GM19467 (cell line): ENCODE data around the gene MAP3K4.
A peak's percentile ranks its signal among the peaks of the same experiment; 100 is the strongest.
"Not testable (repeated sequence)": the region's sequence is repeated elsewhere in the genome, so short reads cannot be mapped to it uniquely, and the experiment has no call there.

Source experiments
- ATAC-seq: cut with Tn5 transposase; IDR thresholded peaks from one replicate; pipeline ENCODE4 v1.9.1; 2021; ENCODE audit warnings: mild to moderate bottlenecking, moderate library complexity; ENCODE audit not compliant: unreplicated experiment

MAP3K4 gene

DNA sequence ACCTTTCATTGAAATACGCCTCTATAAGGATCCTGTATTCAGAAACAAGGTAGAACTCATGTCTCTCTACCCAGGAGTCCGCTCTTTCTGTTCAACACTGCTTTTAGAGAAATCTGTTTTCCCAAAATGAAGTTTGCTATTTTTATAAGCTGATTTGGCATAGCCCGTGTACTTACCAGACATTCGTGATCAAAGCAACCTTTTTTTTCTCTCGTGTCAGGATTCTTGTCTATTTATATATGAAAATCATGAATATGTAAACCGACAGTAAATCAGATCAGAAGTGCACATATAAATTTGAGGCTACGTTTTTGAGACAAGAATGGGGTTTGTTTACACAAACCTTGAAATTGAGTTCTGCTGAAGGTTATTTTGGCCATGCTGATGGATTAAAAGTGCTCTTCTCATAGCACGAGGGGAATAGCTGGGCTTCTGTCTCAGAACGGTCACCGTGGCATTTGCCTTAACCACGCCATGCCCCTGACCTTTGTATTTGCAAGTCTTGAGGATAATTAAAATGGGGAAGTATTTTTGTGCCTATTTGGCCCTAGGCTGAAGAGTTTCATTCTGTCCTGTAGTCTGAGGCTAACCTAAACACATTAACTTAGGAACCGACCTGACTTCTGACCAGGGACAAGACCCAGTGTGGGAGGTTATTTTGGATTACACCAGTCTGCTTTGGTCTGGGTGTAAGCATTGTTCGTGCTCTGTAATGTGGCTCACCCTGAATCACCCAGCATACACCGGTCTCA lies 118.6 kb downstream of the MAP3K4 start:
- no peak for ATAC-seq

DNA sequence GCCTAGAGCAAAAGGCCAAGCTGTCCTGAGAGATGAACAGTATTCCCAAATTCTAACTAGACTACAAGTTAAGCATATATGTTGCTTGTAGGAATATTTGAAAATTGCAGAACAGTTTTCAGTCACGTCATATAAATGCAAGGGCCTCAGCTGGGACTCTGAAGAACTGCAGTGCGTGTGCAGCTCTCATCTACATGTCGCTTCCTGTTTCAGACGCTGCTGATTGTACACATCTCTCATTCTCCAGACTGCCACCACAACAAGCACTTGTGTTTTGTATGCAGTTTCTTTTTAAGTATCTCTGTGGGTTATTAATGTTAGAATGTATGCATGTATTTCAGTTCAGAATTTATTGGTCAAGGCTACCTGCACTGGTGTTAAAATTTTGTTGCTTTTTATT lies 119.7 kb downstream of the MAP3K4 start:
- ATAC-seq: no peak

DNA sequence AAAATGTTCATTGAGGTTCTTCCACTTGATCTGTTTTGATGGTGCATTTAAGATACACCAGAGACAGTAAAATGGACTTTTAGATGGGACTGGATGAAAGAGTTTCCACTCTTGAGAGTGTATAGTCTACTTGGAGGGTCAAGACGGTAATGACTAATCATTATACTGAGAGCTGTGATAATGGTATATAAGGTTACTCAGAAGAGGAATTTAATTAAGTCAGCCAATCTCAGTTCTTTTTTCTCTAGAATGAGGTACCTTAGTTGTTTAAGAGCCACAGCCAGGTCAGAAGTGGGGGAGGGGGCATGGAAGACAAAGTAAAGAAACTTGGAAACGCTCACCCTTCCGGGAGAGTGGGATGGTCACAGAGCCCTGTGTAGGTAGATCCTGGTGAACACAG lies 123.9 kb downstream of the MAP3K4 start:
- ATAC-seq: no peak

DNA sequence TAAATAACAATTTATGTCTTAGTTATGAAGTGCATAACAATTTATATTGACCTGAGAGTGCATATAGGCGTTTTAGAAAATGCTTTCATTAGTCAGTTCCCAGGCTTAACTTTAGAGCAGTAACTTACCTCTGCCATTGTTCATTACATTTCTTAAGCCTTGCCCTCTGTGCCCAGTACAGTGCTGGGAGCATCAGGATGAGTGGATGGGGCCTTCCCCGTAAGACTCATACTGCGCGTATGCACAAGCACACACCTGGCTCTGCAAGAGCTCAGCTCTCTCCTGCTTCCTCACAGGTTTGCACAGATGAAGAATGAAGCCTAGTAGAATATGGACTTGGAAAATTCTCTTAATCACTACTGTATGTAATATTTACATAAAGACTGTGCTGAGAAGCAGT lies 125.0 kb downstream of the MAP3K4 start:
- ATAC-seq: no peak

DNA sequence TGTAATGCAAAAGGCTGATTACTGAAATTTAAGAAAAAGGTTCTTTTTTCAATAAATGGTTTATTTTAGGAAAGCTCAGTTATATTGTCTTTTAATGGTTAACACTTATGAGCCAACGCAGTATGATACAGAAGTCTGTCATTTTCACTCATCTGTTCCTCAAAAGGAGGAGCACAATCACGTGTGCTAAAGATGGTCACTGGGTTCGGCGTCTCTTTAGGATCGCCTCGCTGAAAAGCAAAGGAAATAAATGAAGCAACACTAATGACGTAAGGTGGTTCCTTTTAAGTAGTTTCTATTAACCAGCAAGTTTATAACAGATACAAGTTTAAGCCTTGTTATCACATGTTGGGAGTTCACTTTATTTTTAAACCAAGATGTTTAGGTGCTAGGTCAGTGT lies 125.7 kb downstream of the MAP3K4 start:
- ATAC-seq: no peak

DNA sequence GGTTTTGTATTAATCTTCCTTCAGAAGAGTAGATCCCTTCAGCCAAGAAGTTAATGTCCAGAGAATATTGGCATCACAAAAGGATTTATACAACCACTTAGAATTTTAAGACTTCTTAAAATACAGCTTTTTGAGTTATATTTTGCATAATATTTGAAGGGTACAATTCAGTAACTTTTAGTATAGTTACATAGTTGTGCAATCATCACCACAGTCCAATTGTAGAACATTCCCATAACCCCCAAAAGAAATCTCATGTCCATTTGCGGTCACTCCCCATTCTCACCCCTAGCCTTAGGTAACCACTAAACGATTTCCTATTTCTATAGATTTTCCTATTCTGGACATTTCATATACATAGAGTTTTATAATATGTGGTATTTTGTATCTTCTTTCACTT lies 126.4 kb downstream of the MAP3K4 start:
- no peak for ATAC-seq

DNA sequence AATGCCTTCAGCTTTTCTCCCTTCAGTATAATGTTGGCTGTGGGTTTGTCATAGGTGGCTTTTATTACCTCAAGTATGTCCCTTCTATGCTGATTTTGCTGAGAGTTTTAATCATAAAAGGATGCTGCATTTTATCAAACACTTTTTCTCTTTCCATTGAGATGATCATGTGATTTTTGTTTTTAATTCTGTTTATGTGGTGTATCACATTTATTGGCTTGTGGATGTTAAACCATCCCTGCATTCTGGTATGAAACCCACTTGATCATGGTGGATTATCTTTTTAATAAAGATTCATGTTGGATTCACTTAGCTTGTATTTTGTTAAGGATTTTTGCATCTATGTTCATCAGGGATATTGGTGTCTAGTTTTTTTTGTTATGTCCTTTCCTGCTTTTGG lies 131.8 kb downstream of the MAP3K4 start:
- ATAC-seq: not testable (repeated sequence)

DNA sequence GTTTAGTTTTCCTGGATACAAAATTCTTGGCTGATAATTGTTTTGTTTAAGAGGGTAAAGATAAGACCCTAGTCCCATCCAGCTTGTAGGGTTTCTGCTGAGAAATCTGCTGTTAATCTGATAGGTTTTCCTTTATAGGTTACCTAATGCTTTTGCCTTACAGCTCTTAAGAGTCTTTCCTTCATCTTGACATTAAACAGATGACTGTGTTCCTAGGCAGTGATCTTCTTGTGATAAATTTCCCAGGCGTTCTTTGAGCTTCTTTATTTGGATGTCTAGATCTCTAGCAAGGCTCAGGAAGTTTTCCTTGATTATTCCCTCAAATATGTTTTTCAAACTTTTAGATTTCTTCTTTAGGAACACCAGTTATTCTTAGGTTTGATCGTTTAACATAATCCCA lies 134.0 kb downstream of the MAP3K4 start:
- no peak for ATAC-seq

DNA sequence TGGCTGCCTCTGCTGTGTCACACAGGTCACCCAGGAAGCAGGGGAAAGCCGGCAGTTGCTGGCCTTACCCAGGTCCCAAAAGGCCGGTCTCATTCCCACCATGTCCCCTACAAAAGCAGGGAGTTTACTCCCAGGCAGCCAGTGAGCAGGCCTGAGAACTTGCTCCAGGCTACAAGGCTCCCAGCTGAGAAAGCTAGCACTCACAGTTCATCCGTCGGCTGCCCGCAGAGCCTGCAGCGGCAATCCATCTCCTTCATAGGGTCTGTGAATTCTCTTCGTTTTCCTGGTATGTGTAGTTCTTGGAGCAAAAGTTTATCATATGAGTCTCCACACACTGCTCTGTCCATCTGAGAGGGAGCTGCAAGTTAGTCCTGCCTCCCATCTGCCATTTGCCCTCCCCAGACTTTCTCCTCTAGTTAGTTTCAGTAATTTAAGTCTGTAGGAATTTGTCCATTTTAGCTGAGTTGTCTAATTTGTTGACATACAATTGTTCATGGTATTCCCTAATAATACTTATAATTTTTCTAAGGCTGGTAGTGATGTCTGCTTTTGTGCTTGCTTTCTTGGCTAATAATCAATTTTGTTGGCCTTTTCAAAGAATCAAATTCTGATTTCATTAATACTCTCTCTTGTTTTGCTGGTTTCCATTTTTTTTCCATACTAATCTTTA lies 135.6 kb downstream of the MAP3K4 start:
- no peak for ATAC-seq

DNA sequence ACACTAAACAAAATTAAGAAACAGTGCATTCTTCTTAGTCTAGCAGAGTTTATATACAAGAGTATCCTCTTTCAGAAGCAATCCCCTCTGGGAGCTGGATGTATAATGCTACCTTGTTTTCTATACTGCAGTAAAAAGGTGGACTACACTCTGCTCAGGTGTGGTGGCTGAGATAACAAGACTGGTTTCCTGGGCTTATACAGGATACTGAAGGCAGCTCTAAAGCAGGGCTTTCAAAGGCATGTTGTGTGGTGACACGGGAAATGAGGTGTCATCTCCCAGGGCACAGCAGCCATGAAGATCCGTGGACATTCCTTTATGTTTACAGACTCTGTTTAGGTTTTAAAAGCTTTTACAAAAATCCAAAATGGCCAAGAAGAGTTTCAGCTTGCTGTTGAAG lies 136.7 kb downstream of the MAP3K4 start:
- no peak for ATAC-seq

DNA sequence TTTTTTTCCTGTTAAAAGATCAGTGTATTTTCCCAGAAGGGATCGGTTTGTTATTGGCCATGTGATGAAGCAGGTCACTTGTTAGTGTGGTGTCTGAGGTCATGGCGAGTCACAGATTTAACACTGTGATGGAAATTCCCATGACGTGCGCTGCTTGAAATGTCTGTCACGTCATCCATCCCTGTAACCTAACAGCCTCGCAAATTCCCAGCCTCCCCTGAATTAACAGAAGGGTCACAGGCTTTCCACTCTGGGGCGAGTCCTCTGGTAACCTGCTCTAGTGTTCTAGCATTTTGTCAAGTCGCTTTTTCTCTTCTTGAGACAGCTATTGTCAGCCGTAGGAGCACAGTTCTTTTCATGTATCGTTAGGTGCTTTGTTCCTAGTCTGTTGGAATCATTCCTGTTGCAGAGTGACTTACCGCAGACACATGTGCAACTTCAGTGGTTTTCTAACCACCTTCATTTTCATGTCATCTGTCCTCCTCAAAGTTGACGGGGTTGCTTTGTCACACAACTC lies 137.2 kb downstream of the MAP3K4 start:
- no peak for ATAC-seq

DNA sequence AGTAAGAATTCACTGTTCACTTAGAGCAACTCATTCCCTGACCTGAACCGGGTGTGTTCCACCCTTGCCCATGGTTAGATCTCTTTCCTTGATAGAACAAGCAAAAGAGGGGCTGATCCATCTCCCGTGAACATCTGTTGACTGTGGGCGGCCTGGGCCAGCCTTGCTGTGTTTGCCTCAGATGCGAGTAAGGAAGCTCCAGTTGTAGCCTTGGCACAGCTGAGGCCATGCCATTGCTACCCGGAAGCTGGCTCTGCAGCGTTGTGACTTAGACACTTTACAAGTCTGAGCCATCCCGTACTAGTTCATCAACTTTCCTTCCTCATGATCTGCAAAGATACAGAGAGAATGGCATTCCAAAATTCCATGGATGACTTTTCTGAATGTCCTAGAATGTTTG lies 139.0 kb downstream of the MAP3K4 start:
- no peak for ATAC-seq

DNA sequence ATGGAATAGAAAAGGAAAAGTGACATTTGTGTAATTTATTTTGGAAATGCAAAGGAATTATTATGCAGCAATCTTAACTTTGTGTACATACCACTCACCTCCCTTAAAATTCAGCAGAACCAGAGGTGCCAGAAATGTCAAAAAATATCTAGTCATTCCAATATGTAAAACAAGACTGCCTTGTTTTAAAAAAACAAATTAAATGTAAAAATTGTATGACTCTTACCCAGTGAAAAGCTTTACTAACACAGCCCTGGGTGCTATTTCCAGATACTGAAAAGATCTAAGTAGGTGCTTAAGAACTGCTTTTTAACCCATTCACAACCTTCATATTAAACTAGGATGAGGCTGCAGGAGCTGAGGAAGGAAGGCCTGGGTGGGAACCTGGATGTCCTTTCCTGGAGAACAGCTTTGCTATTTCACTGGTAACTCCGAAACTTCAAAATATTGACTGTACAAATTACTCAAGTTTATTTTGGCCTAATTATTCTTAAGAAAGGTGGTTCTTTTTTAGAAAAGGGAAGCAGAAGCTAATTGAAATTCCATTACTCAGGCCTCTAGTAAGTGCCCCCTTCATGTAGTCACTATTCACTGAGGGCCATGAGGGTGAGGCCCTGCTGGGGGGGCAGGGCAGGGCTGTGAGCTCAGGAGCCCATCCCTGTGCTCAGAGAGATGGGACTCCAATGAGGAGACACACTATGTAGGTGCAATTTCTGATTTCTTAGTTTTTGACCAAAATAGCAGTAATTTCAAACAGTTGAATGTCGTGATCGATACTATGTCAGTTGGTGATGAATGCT lies 139.6 kb downstream of the MAP3K4 start:
- ATAC-seq: no peak

DNA sequence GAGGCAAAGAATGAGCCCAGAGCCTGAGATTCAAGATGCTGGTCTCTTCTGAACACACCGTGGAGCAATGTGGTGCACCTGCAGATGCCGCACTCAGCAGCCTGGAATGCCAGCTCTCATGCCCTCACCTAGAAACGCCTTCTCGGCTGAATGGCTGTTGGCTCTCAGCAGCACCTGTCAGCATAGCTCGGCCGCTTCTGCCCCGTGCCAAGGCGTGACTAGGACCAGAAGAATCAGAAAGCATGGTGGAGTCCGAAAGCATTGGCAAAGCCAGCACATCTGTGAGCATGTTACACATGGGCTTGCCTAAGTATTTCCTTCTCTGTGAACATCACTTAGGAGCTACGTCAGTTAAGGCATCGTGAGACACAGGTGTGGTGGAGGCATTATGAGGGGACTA lies 140.8 kb downstream of the MAP3K4 start:
- no peak for ATAC-seq

DNA sequence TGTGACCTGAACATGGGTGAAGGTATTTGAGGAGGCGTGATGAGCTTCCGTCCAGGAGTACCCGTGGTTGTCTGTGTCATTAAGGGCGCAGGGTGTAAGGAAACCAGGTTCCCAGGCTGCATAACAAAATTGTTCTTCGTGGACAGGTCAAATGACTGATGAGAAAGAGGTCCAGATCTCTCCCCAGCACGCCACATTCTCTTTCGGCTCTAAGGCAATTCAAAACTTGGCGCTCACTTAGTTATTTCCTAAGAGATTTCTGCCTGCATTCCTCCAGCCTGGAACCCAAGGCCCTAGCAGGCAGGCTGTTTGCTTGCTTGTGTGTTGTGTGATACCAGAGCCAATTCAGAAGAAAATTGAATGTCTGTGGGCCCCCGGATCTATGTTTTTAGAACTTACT lies 142.4 kb downstream of the MAP3K4 start:
- no peak for ATAC-seq

DNA sequence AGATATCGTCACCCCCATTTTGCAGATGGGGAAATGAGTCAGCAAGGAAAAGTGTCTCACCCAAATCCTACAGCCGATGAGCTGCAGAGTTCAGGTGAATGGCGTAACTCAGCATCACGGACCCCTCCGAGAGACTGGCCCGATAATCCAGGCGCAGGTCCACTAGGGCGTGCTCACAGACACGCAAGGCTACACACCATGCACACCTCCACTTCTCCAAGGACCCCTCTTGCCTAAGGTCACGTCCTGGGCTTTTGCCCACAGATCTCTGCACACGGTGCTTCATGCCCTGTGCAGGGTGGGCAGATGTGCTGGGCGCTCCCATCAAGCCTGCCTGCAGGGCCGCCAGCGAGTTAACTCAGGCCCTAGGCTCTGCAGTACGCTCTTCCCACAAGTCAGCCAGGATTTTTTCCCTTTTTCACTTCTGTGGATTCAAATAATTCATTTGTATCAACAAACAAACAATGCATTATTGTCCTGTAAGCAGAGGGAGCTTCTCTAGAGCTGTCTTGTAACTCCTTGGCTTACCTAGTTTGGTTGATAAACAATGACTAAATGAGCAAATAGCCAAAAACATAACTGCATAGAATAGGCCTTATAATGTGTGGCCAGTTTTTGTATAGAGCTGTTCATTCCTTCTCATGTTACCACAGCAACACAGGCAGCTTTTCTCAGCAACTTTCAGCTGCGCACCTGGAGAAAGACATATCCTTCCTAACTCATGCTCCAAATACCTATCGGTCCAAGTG lies 143.2 kb downstream of the MAP3K4 start:
- no peak for ATAC-seq

DNA sequence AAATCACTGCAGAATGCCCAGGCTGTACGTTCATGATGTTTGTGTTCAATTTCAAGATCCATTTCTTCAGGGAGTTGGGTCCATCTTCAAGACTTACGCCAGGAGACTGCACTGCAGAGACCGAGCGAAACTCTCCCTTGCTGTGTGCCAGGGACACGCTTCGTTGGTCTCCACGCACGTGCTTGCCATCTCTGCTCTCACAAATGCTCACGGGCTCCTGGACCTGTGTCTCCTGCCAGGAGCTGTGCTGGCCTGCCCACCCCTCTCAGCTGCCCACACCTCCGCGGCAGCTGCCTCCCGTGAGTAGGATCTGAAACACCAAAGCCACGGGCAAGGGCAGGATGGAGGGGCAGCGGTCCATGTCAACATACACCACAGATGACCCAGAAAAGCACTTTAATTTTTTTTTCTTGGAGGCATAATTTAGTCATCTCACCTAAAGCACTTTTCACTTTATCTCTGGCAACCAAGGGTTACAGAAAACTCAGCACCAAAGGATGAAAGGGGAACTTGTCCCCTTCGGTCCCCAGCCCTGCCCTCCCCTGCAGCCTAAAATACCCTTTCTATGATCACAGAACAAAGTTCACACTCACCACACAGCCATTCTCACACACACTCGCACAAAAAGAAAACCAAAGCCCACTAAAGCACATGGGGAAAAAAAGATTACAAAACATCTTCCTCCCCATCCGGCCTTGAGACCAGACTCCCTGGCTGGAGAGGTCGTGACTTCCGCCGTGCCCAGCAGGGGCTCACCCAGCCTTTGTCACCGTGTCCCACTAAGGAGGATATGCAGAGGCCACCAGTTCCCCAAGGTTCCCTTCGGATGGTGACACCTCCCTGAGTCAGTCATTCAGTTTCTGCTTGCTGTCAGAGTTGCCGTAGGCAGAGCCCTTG lies 144.4 kb downstream of the MAP3K4 start:
- ATAC-seq: peak; percentile 30

DNA sequence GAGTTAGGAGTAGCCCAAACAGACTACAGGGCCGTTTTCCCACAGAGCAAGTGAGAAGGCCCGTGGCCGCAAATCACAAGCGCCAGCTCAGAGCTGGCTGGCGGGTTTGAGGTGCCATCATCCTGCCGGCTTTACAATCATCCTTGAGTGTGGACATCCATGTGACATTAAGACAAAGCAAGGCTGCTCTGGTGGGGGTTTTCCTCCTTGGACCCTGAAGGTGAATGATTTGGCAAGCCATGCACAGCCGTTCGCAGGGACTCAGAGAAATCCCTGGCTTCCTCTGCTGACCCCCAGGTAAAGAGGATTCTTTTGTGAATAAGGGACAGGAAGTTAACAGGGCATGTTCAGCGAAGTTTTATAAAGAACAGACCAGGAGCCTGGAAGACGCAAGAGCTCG lies 145.1 kb downstream of the MAP3K4 start:
- ATAC-seq: no peak

DNA sequence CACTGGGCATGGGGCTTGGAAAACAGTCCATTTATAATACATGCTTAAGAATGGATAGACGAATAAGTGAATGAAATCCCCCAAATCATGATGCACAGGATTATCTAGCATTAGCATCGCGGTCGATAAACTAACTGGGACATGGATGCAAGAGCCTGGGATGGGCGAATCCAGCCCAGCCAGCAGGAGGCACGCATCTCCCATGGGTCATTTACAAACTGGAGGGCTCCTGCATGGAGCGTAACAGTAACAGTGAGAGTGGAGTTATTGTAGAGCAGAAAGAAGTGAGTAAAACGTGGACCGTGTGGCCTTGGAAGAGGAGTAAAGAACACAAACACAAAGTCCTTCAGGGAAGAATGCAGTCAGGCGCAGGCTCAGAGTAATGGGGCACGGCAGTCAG lies 145.8 kb downstream of the MAP3K4 start:
- no peak for ATAC-seq
